GM18868 (cell line): Measurements from ENCODE around the gene NTSR1.

Source experiments
- ATAC-seq: cut with Tn5 transposase; IDR thresholded peaks from one replicate; pipeline ENCODE4 v1.9.1; 2021; ENCODE audit warnings: mild to moderate bottlenecking, moderate library complexity; ENCODE audit not compliant: unreplicated experiment

The NTSR1 gene

GRCh38 chr20:62768234-62768546 is 59.6 kb downstream of the NTSR1 start:
- ATAC-seq: no peak

GRCh38 chr20:62768551-62769287 is 60.1 kb downstream of the NTSR1 start:
- ATAC-seq: no peak

DNA sequence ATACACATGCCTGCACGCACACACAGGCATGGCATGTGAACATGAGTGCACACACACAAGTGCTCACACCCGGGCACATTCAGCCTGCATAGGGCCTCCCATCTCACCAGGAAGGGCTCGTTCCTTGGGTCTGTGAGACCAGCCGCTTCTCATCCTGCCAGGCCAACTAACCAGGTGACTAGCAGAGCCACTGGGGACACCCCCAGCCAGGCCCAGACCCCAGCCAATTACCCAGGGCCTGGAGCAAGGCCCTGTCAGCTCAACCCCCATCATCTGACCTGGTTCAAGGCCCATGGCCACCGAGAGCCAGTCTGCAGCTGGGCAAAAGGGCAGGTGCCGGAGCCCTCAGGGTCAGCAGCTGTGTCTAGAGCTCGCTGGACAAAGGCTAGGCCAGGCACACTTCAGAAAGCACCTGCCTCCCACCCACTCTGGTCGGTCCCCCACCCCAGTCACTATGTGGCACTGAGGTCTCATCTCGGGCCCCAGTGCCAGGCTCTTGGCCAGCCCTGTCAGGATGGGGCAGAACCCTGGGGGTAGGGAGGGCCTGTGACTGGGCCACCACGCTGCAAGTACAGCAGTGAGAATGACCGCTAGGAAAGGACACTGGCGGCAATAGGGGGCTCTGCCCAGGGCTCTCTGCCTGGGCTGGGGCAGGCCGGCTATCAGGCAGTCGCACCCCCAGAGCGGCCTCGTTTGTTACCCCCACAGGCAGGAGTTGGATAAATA is 60.9 kb downstream of the NTSR1 start:
- no peak for ATAC-seq

DNA sequence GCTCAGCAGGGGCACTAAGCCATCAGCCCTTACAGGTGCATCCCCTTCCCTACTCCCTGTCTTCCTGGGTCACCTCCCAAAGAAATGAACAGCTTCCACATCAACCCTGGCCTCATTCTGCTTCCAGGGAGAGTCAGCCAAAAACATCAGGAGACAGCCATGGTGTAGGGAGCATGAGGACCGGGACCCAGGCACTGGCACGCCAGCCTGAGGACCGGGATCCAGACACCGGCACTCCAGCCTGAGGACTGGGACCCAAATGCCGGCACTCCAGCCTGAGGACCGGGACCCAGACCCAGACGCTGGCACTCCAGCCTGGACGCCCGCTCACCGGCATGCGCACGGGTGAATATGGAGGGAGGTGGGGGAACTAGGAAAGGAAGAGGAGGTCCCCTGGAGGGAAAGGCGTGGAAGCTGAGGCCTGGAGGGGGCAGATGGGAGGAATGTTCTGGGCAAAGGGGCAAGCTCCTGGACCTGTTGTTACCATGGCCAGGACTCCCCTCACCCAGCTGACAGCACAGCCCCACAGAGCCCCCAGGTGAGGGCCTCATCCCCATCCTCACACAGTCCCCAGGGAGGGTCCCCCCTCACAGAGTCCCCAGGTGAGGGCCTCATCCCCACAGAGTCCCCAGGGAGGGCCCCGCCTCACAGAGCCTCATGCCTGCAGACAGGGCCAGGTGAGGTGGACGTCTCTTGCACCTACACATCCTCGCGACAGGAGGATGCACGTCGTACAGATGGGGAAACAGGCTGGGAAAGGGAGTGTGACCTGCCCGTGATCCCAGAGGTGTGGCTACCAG is 61.7 kb downstream of the NTSR1 start:
- ATAC-seq: no peak

DNA sequence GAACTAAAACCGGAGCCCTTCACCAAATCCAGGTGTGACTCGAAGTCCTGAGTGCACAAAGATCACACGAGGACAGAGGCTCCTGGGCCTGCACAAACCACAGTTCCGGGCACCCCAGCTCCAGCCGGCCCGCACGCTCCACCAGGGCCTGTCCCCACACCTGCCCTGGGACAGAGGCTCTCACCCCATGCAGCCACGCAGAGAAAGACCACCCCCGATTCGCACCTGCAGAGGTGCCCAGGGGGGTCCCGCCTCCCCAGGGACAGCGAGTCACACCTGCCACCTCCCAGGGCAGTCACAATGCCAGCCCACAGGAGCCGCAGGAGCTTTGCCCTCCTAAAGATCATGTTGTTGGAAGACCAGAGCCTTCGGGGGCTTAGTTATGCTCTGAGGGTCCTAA is 62.3 kb downstream of the NTSR1 start:
- no peak for ATAC-seq

DNA sequence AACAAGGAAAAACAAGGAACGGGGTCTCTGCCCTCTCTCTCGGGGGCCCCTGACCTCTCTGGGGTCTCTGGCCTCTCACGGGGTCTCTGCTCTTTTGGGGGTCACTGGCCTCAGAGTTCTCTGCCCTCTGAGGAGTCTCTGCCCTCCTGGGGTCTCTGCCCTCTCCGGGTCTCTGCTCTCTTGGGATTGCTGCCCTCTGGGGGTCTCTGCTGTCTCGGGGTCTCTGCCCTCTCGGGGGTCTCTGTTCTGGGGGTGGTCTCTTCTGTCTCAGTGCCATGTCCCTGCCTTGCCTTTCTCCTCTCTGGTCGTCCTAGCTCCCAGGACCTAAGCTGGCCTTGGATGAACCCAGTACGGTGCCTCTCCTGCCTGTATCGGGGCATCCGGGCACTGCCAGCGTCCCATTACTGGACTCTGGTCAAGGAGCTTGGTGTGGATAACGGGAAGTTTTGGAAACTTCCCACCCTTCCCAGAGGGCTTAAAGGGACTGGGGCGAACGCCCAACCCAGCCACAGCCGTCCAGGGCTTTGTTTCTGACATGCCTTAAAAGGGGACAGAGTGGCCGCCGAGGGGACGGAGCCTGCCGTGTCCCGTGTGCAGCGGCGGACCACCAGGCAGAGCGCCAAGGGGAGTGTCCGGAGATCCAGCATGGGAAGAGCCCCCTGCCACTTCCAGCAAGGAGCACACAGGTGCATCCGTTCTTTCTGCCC is 62.9 kb downstream of the NTSR1 start:
- ATAC-seq: no peak

GRCh38 chr20:62772103-62772611 is 63.5 kb downstream of the NTSR1 start:
- ATAC-seq: no peak

DNA sequence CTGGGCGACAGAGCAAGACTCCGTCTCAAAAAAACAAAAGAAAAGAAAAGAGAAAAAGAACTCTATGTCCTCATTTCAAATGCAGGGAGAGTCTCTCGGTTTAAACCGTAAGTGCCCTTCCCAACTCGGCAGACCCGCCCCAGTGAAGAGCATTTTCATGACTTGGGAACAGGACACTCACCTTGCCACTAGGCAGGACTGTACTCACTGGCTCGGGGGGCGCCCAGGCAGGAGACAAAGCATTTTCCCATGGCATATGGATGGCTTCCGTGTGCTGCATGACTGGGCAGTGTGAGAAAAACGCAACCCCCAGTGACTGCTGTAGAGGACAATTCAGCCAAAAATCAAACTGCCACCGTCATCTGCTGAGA is 64.0 kb downstream of the NTSR1 start:
- no peak for ATAC-seq

GRCh38 chr20:62772990-62773844 is 64.6 kb downstream of the NTSR1 start:
- no peak for ATAC-seq

DNA sequence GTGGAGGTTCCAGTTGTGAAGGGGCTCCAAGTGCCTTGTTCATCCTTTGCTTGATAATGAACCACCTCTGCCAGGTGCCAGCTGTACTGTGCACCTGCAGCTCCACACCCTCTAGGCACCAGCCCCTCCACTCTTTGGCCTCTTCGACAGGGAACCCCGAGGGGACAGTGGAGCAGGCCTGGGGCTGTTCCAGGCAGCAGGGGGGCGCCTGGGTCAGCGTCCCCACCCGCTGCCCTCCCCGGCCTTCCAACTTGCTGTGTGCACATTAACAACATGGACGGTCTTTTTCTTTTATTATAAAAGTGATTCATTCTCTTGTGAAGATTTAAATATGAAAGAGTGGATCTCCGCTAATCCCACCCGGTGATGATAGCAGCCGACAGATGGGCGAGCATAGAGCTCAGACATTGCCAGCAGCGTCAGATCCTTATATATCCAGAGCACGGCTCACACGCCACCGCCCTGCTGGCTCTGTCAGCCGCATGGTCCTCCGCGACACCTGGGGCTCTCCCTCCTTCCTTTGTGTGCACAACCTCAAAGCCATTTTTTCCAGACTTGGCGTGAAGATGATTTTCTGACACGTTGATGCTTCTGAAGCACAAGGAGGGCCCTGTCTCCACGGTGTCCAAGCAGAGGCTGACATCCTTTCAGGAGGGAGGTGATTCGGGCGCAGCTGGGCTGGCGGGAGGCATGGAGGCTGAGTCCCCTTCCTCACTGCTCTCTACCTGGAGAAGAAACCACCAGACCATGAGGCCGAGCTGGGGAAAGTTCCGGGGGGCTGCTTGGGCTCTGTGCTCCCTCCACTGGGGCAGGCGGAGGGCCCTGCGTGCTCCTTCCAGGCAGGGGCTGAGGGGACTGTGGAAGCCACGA is 65.4 kb downstream of the NTSR1 start:
- ATAC-seq: no peak

- no peak for ATAC-seq
Measured at GRCh38 chr20:62774762-62775161, 66.1 kb downstream of the NTSR1 start.

DNA sequence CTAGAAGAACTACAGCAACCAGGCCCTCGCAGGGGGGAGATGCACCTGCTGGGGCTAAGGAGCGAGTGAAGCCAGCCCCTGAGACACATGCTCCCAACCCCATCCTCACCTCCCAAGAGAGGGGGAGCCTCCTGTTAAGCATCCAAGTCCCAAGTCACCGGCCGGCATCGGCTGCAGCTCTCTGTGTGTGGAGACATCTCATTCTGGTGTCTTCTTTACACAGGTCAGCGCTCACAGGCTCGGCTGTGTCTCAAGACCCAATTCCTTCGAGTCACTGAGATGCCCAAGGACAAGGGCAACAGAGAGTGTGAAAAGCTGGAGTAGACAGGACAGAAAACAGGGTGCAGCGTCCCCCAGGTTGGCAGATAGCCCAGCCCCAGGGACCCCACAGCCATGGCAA is 66.6 kb downstream of the NTSR1 start:
- ATAC-seq: no peak

- no peak for ATAC-seq
Measured at GRCh38 chr20:62776035-62776691, 67.5 kb downstream of the NTSR1 start.

DNA sequence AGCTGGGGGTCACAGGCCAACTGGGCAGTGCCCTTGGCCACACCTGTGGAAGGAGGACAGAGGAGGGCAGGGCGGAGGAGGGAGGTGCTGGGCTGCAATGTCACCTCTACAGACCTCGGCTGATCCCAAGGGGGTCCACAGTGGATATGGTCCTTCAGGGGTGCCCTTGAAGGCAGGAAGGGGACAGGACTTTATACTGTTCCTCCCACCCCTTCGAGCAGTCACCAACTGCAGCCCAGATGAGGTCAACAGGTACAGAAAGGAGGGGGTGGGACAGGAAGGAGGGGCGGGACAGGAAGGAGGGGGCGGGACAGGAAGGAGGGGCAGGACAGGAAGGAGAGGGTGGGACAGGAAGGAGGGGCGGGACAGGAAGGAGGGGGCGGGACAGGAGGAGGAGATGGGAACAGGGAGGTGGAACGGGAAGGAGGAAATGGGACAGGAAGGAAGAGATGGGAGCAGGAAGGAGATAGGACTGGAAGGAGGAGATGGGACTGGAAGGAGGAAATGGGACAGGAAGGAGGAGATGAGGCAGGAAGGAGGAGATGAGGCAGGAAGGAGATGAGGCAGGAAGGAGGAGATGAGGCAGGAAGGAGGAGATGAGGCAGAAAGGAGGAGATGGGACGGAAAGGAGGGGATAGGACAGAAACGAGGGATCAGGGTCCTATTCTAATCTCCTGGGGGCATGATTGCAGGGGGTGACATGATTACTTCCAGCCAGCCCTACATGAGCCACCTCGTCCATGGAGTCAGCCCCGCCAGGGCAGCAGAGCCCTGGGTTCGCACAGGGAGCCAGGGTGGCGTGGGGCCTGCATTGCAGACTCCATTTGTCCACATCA is 68.3 kb downstream of the NTSR1 start:
- ATAC-seq: no peak

- no peak for ATAC-seq
Measured at GRCh38 chr20:62777528-62777830, 68.8 kb downstream of the NTSR1 start.

GRCh38 chr20:62778058-62778457 is 69.4 kb downstream of the NTSR1 start:
- no peak for ATAC-seq

GRCh38 chr20:62778601-62779416 is 70.2 kb downstream of the NTSR1 start:
- no peak for ATAC-seq
